ENCODE measurements around the gene CPLX3. TPM values are rescaled to one million over a fixed set of nuclear protein-coding genes. Genes with fewer than 3 reads are reported as not detected.

Gene CPLX3
- total and polyA plus RNA-seq, 2 of the 8 experiments (the other 6 are each of a cell fraction or from before 2014, with no cell fraction given), result 0.17 TPM; not detected in 1

DNA sequence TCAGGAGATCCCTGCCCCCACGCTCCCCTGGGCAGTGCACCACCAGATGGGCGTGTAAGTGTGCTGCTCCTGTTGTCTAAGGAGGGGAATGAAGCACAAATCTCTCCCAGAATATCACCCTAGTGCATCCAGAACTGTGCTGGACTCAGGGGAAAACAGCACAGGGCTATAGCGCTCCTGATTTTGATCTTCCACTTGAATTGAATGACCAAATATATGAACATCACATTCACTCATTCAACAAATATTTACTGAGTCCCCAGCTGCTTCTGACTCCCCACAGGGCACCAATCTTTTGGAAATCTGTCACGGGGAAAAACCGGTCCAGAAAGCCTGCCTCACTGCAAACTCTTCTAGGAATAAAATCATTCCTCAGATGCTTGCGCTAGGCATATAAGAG is 2.4 kb downstream of the CPLX3 start:
- H3K14ac ChIP-seq (ENCODE audit: insufficient read length), result no peak overlapping the region
- TF ChIP-seq, protein P1, sequence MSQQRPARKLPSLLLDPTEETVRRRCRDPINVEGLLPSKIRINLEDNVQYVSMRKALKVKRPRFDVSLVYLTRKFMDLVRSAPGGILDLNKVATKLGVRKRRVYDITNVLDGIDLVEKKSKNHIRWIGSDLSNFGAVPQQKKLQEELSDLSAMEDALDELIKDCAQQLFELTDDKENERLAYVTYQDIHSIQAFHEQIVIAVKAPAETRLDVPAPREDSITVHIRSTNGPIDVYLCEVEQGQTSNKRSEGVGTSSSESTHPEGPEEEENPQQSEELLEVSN (IDR thresholded peaks at IDR 0.05), result no peak
- TF ChIP-seq NRF1 (IDR thresholded peaks at IDR 0.05; ENCODE audit: low read depth, low read length) (no peak), CHD2 (IDR thresholded peaks at IDR 0.05; ENCODE audit: low read length) (no peak), HDAC6 (IDR thresholded peaks at IDR 0.05; ENCODE audit: low read depth, low read length) (no peak)
- no peak overlapping the region for H3K4me3 ChIP-seq (ENCODE audit: extremely low read depth in 1 of 4, insufficient read depth in 2 of 4, low read depth in 3 of 4, low read length in 4 of 4)
- no peaks in the 10 kb centered on the region for H3K79me2 ChIP-seq (ENCODE audit: control insufficient read depth in 1 of 2, insufficient read depth in 2 of 2, low read length in 2 of 2)
- ChIA-PET POLR2A (ENCODE audit: partially characterized antibody) (interaction anchor here (0.6 to 2.9 kb wide), 3 partner anchors 13 to 288 kb away, joined by 3 to 8 read pairs (median 4); partner anchors contain the start of gene ARID3B), CTCF (ENCODE audit: partially characterized antibody) (interaction anchor here (0.7 to 15.7 kb wide), 9 partner anchors 10 to 73 kb away, joined by 3 to 135 read pairs (median 8); no protein-coding TSS in a partner anchor)
- no peak overlapping the region for H3K56ac ChIP-seq (replicated peaks; ENCODE audit: insufficient read length, low read depth, low read length)
- no peak overlapping the region for H4K91ac ChIP-seq (replicated peaks; ENCODE audit: insufficient read length, low read length)
- H3K23me2 ChIP-seq (ENCODE audit: low read depth, low read length), result 0 out of 2 replicates have a peak, but pooled peaks cover 3% of the 10 kb centered on the region
- H4K8ac ChIP-seq (ENCODE audit: extremely low read depth, insufficient read depth, low read length), result no peak overlapping the region
- WGBS, 2 experiments (ENCODE audit: extremely low coverage in 1 of 2, insufficient coverage in 1 of 2, insufficient read length in 1 of 2, insufficient replicate concordance in 2 of 2, low coverage in 1 of 2, low lambda C conversion rate in 2 of 2, missing lambda C conversion rate in 1 of 2), result 83% methylated on average over 6 of the region's 6 CpGs; no CpG with 5 or more reads in 1 of the 2 experiments
- H2AK5ac ChIP-seq (ENCODE audit: low read depth, low read length), result no peak overlapping the region
- H2AFZ ChIP-seq (ENCODE audit: low read length), result no peak overlapping the region
- H2BK5ac ChIP-seq (ENCODE audit: low read depth, low read length), result no peak overlapping the region
- H2BK15ac ChIP-seq (ENCODE audit: low read length), result no peak overlapping the region
- no peak overlapping the region for H3K4me2 ChIP-seq (ENCODE audit: insufficient read depth in 1 of 2, low read depth in 2 of 2, low read length in 2 of 2)
- no peak overlapping the region for H2BK20ac ChIP-seq (ENCODE audit: low read length)
- H3K23ac ChIP-seq (ENCODE audit: insufficient read length), result no peak overlapping the region
- H3K79me1 ChIP-seq (ENCODE audit: low read depth, low read length), result no peaks in the 10 kb centered on the region
- H3K9me3 ChIP-seq (ENCODE audit: insufficient read depth in 2 of 2, low read depth in 1 of 2, low read length in 1 of 2), result no peaks in the 10 kb centered on the region
- H2BK120ac ChIP-seq (replicated peaks; ENCODE audit: low read depth, low read length), result no peak overlapping the region
- peaks cover 0 to 7% (median 4%) of the 10 kb centered on the region in 4 experiments; a peak in 4 of 7 replicates for H3K4me1 ChIP-seq (replicated peaks in 1 of 4; ENCODE audit: control insufficient read depth in 3 of 4, insufficient read depth in 4 of 4, low read length in 3 of 4)
- FAIRE-seq, result no peak
- no peak overlapping the region for H2BK12ac ChIP-seq (ENCODE audit: low read depth, low read length)
- H3K36me3 ChIP-seq (ENCODE audit: control insufficient read depth in 2 of 4, insufficient read depth in 4 of 4, low read length in 3 of 4), result no peaks in the 10 kb centered on the region
- no peak overlapping the region for H3K27ac ChIP-seq (ENCODE audit: low read depth, low read length)
- H3K9ac ChIP-seq (replicated peaks in 1 of 4; ENCODE audit: extremely low read depth in 1 of 4, low read depth in 3 of 4, low read length in 3 of 4), result no peak overlapping the region
- DNase-seq (ENCODE audit: low read depth in 1 of 2, low spot score in 2 of 2), result no peak
- H4K5ac ChIP-seq (ENCODE audit: insufficient read length, low read depth, low read length), result no peak overlapping the region
- peaks cover 0 to 2% of the 10 kb centered on the region in 2 experiments for H4K20me1 ChIP-seq (replicated peaks in 1 of 2; ENCODE audit: control insufficient read depth in 1 of 2, insufficient read depth in 2 of 2, low read length in 2 of 2)
- peaks cover 4 to 44% (median 29%) of the 10 kb centered on the region in 4 experiments for H3K27me3 ChIP-seq (replicated peaks in 1 of 4; ENCODE audit: control insufficient read depth in 3 of 4, extremely low read depth in 1 of 4, insufficient read depth in 3 of 4, low read length in 3 of 4)
- H3K18ac ChIP-seq (ENCODE audit: extremely low read depth, low read length), result no peak overlapping the region
- H3K4ac ChIP-seq (replicated peaks; ENCODE audit: insufficient read length, low read depth, low read length), result no peak overlapping the region

All from H1 (cell line).